CD4-positive, alpha-beta T cell (primary cell): Measurements from ENCODE around the gene EVI5. TPM values are rescaled to one million over a fixed set of nuclear protein-coding genes. Genes with fewer than 3 reads are reported as not detected.
A peak's percentile ranks its signal among the peaks of the same experiment; 100 is the strongest.
"Not testable (repeated sequence)": the region's sequence is repeated elsewhere in the genome, so short reads cannot be mapped to it uniquely, and the experiment has no call there.

Experiments used
- ATAC-seq: fragments of 200-7000 bp; cut with Tn5 transposase; one replicate; pipeline ENCODE4 v1.10.0; 2022; ENCODE audit warnings: mild to moderate bottlenecking; ENCODE audit not compliant: poor library complexity
- CTCF ChIA-PET: fragments of 350-600 bp; sonication (Branson Sonifier 250); formaldehyde crosslinking; loops from one replicate; lab custom pipeline; 2021; ENCODE audit warnings: antibody characterized with exemption, inconsistent platforms; lab: Charles Lee
- POLR2A ChIA-PET: fragments of 350-600 bp; sonication (Branson Sonifier 250); formaldehyde crosslinking; loops from one replicate; lab custom pipeline; 2021; ENCODE audit warnings: antibody characterized with exemption, inconsistent platforms; lab: Charles Lee
- DNase-seq, 14 experiments: peaks; one replicate each; pipeline ENCODE4 v3.0.0-alpha.2; 2013 to 2020; ENCODE audit warnings: mixed read lengths in 2 of 14
- H3K27ac ChIP-seq, 2 donors: one replicate each; pipeline versions ENCODE4 v1.5.1 to v1.7.0; 2013; ENCODE audit warnings: low read length in 2 of 2, low read depth in 1 of 2, mild to moderate bottlenecking in 1 of 2
- H3K27me3 ChIP-seq, 2 experiments: 1 replicate in 1 of 2; 2 replicates in 1 of 2; pipeline versions ENCODE4 v1.6.1 to v1.7.0; 2013; ENCODE audit warnings: low read length in 2 of 2, control low read depth in 1 of 2, mild to moderate bottlenecking in 1 of 2, moderate library complexity in 1 of 2; ENCODE audit not compliant: insufficient read depth in 2 of 2, control insufficient read depth in 1 of 2
- H3K36me3 ChIP-seq: one replicate; pipeline ENCODE4 v1.6.1; 2013; ENCODE audit warnings: low read length, control low read depth; ENCODE audit not compliant: insufficient read depth
- H3K4me1 ChIP-seq: one replicate; pipeline ENCODE4 v1.6.1; 2013; ENCODE audit warnings: low read length, control low read depth; ENCODE audit not compliant: insufficient read depth
- H3K4me3 ChIP-seq: one replicate; pipeline ENCODE4 v1.5.1; 2013; ENCODE audit warnings: mild to moderate bottlenecking, low read length, moderate library complexity
- H3K9me3 ChIP-seq, 2 experiments: 1 replicate in 1 of 2; 2 replicates in 1 of 2; pipeline versions ENCODE4 v1.6.1 to v1.7.0; 2013; ENCODE audit warnings: low read length in 2 of 2, mild to moderate bottlenecking in 2 of 2, control low read depth in 1 of 2, moderate library complexity in 1 of 2; ENCODE audit not compliant: control insufficient read depth in 1 of 2, insufficient read depth in 1 of 2
- H3K27ac Mint-ChIP-seq: one replicate; pipeline ENCODE4 v1.8.0; 2020; ENCODE audit warnings: mixed read lengths
- H3K27me3 Mint-ChIP-seq: one replicate; pipeline ENCODE4 v1.8.0; 2021; ENCODE audit warnings: mixed read lengths
- H3K36me3 Mint-ChIP-seq: one replicate; pipeline ENCODE4 v1.8.0; 2021; ENCODE audit warnings: low read depth, mixed read lengths
- H3K4me1 Mint-ChIP-seq: one replicate; pipeline ENCODE4 v1.8.0; 2021; ENCODE audit warnings: low read depth, mixed read lengths
- H3K4me3 Mint-ChIP-seq: one replicate; pipeline ENCODE4 v1.8.0; 2020; ENCODE audit warnings: mild to moderate bottlenecking, mixed read lengths
- H3K9me3 Mint-ChIP-seq: one replicate; pipeline ENCODE4 v1.8.0; 2020; ENCODE audit warnings: mixed read lengths
- CTCF ChIP-seq: fragments of 200-600 bp; IDR thresholded peaks from one replicate; pipeline ENCODE4 v1.8.0; 2022; ENCODE audit warnings: antibody characterized with exemption, mild to moderate bottlenecking
- intact Hi-C, 2 experiments: fragments of 100-400 bp; cut with DNase I in 1 of 2; cut with micrococcal nuclease in 1 of 2; formaldehyde crosslinking; loops; one replicate each; pipeline versions ENCODE4 v1.15.1 to v1.9.0; 2023 to 2025; cut with DNase I, micrococcal nuclease
- total RNA-seq, 174 experiments: library from RNA in 2 of 174; stranded (reverse) in 2 of 174; gene quantifications; one replicate each; pipeline ENCODE4 v1.2.3 and lab custom pipeline; 2021 to 2026

Gene EVI5
- total RNA-seq, 2 experiments from 2014 or later: 1.8 to 2.0 TPM

DNA sequence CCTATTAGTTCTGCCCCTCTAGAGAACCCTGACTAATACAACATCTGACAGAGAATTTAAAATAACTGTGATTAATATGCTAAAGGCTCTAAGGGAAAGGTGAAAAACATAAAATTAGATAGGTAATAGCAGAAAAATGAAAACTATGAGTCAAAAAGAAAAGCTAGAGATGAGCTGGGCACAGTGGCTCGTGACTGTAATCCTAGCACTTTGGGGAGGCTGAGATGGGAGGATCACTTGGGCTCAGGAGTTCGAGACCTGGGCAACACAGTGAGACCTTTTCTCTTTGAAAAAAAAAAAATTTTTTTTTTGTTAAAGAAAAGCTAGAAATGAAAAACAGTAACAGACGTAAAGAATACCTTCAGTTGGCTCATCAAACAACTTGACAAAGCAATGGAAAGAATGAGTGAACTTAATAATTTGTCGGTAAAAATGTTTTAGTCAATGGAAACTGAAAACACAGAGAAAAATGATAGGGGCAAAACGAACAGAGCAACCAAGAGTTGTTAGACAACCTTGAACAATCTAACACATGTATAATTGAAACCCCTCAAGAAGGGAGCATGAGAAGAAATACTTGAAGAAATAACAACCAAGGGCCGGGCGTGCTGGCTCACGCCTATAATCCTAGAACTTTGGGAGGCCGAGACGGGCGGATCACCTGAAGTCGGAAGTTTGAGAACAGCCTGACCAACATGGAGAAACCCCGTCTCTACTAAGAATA is 165.3 kb downstream of the EVI5 start:
- H3K27me3 Mint-ChIP-seq: no peaks in the 10 kb centered on the region
- H3K27ac Mint-ChIP-seq: no peak overlapping the region
- no peaks in the 10 kb centered on the region for H3K36me3 Mint-ChIP-seq
- Histone ChIP-seq H3K27me3 (no peaks in the 10 kb centered on the region), H3K9me3 (no peaks in the 10 kb centered on the region), H3K4me1 (no peaks in the 10 kb centered on the region), H3K4me3 (no peak overlapping the region), H3K36me3 (no peaks in the 10 kb centered on the region), H3K27ac (no peak overlapping the region)
- no peak overlapping the region for H3K4me3 Mint-ChIP-seq
- ChIA-PET POLR2A (no interaction called here), CTCF (interaction anchor here (0.7 kb wide), 1 partner anchor 622 kb away, joined by 3 read pairs; no protein-coding TSS in a partner anchor)
- no peaks in the 10 kb centered on the region for H3K9me3 Mint-ChIP-seq
- DNase-seq (no peak), ATAC-seq (no peak)
- intact Hi-C loops: loop anchor here in 1 of 2 experiments (5.0 to 10.0 kb wide), 2 partner anchors 1115 to 1337 kb away; partner anchors contain the start of gene CDC7
- TF ChIP-seq CTCF: no peak
- H3K4me1 Mint-ChIP-seq: no peaks in the 10 kb centered on the region

GRCh38 chr1:92601044-92601443 is 183.9 kb downstream of the EVI5 start:
- H3K4me1 ChIP-seq: no peaks in the 10 kb centered on the region
- no peak for DNase-seq
- intact Hi-C loops: no loop called here
- Mint-ChIP-seq H3K4me3 (no peak overlapping the region), H3K27me3 (no peaks in the 10 kb centered on the region), H3K27ac (no peak overlapping the region), H3K36me3 (no peaks in the 10 kb centered on the region), H3K9me3 (no peaks in the 10 kb centered on the region), H3K4me1 (peaks cover 5% of the 10 kb centered on the region)
- ChIA-PET POLR2A (no interaction called here), CTCF (no interaction called here)
- TF ChIP-seq CTCF: no peak
- H3K27me3 ChIP-seq: no peaks in the 10 kb centered on the region
- H3K27ac ChIP-seq: no peak overlapping the region
- H3K36me3 ChIP-seq: no peaks in the 10 kb centered on the region
- H3K4me3 ChIP-seq: no peak overlapping the region
- no peaks in the 10 kb centered on the region for H3K9me3 ChIP-seq
- ATAC-seq: no peak

DNA sequence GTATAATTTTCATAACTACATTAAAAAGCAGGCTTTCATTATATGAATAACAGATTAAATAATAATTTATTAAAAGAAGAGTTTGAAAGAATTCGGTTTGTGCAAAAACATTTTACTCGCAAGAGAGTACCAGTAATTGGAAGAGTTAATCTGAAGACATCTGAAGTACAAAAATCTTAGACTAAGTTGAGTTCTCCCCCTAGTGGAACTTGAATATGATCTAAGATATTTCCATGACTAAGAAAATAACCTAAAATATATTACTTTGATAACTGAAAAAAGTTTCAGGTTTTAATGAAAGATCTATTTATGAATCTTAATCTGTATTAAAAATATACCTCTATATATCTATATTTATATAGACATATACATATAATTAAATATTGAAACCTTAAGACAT is 185.7 kb downstream of the EVI5 start:
- H3K4me3 Mint-ChIP-seq: no peak overlapping the region
- DNase-seq (peak in 3 of 14 experiments; percentile 63 to 65 (median 63)), ATAC-seq (peak; percentile 46)
- no peak overlapping the region for H3K27ac Mint-ChIP-seq
- H3K36me3 Mint-ChIP-seq: no peaks in the 10 kb centered on the region
- no peaks in the 10 kb centered on the region for H3K27me3 Mint-ChIP-seq
- TF ChIP-seq CTCF: peak; percentile 76
- CTCF ChIA-PET: no interaction called here
- Histone ChIP-seq H3K4me1 (no peaks in the 10 kb centered on the region), H3K36me3 (no peaks in the 10 kb centered on the region), H3K27ac (no peak overlapping the region), H3K9me3 (no peaks in the 10 kb centered on the region), H3K4me3 (no peak overlapping the region), H3K27me3 (no peaks in the 10 kb centered on the region)
- intact Hi-C loops: loop anchor here (1.0 to 5.0 kb wide), 4 partner anchors 62 to 289 kb away; partner anchors contain the start of gene GFI1 (in 1 of the 2)
- H3K4me1 Mint-ChIP-seq: peaks cover 5% of the 10 kb centered on the region
- no peaks in the 10 kb centered on the region for H3K9me3 Mint-ChIP-seq
- POLR2A ChIA-PET: interaction anchor here (0.7 to 2.8 kb wide), 2 partner anchors 15 to 113 kb away, joined by 4 to 14 read pairs; partner anchors contain the start of gene GFI1

DNA sequence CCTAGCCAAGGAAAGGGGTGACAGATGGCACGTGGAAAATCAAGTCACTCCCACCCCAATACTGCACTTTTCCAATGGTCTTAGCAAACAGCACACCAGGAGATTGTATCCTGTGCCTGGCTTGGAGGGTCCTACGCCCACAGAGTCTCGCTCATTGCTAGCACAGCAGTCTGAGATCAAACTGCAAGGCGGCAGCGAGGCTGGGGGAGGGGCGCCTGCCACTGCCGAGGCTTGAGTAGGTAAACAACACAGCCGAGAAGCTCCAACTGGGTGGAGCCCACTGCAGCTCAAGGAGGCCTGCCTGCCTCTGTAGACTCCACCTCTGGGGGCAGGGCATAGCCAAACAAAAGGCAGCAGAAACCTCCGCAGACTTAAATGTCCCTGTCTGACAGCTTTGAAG is 195.5 kb downstream of the EVI5 start:
- H3K36me3 ChIP-seq, H3K9me3 ChIP-seq, H3K9me3 Mint-ChIP-seq, CTCF ChIA-PET, H3K4me1 ChIP-seq, H3K4me3 Mint-ChIP-seq, DNase-seq, H3K27ac ChIP-seq, H3K27ac Mint-ChIP-seq, ATAC-seq, intact Hi-C loops, POLR2A ChIA-PET, H3K27me3 ChIP-seq, H3K27me3 Mint-ChIP-seq, H3K36me3 Mint-ChIP-seq, H3K4me3 ChIP-seq: not testable (repeated sequence)
- H3K4me1 Mint-ChIP-seq: peaks cover 21% of the 10 kb centered on the region
